KMS-11 (cell line): Measurements from ENCODE around the gene DDB1.

Source experiments
- H2AFZ ChIP-seq: fragments of 200-600 bp; sonication (generic); 2 replicates; pipeline ENCODE4 v1.6.1; 2016; ENCODE audit warnings: antibody characterized with exemption, mixed run types, low read depth
- H3K27ac ChIP-seq: fragments of 200-600 bp; sonication (generic); 2 replicates; pipeline ENCODE4 v1.6.1; 2016; ENCODE audit warnings: mild to moderate bottlenecking, mixed run types
- H3K27me3 ChIP-seq: fragments of 200-600 bp; sonication (generic); 2 replicates; pipeline ENCODE4 v1.6.1; 2017; ENCODE audit warnings: mild to moderate bottlenecking, low read depth, mixed run types, moderate library complexity; ENCODE audit not compliant: insufficient read depth
- H3K36me3 ChIP-seq: fragments of 200-600 bp; sonication (generic); 2 replicates; pipeline ENCODE4 v1.6.1; 2017; ENCODE audit warnings: mild to moderate bottlenecking, mixed run types; ENCODE audit not compliant: insufficient read depth
- H3K4me1 ChIP-seq: fragments of 200-600 bp; sonication (generic); 2 replicates; pipeline ENCODE4 v1.6.1; 2016; ENCODE audit warnings: mild to moderate bottlenecking, low read depth, mixed run types; ENCODE audit not compliant: poor library complexity, severe bottlenecking
- H3K4me2 ChIP-seq: fragments of 200-600 bp; sonication (generic); 2 replicates; pipeline ENCODE4 v1.7.0; 2016; ENCODE audit warnings: mild to moderate bottlenecking, mixed run types
- H3K4me3 ChIP-seq: fragments of 200-600 bp; sonication (generic); IDR thresholded peaks from 2 replicates; pipeline ENCODE4 v1.6.1; 2017; ENCODE audit warnings: low read depth, low read length, mixed read lengths; ENCODE audit not compliant: insufficient read depth
- H3K79me2 ChIP-seq: fragments of 200-600 bp; sonication (generic); 2 replicates; pipeline ENCODE4 v1.6.1; 2016; ENCODE audit warnings: low read depth, mixed run types; ENCODE audit not compliant: insufficient read depth
- H3K9ac ChIP-seq: fragments of 200-600 bp; sonication (generic); 2 replicates; pipeline ENCODE4 v1.6.1; 2016; ENCODE audit warnings: mild to moderate bottlenecking, mixed run types
- H4K20me1 ChIP-seq: fragments of 200-600 bp; sonication (generic); 2 replicates; pipeline ENCODE4 v1.6.1; 2016; ENCODE audit warnings: mild to moderate bottlenecking, mixed run types; ENCODE audit not compliant: insufficient read depth
- TF ChIP-seq, protein P1 (sequence below): fragments of 200-600 bp; sonication (generic); conservative IDR thresholded peaks from 2 replicates; pipeline ENCODE4 v1.6.1; 2017; ENCODE audit warnings: low read depth, mild to moderate bottlenecking, antibody characterized with exemption, low read length, moderate library complexity, mixed read lengths

DDB1 gene

DNA sequence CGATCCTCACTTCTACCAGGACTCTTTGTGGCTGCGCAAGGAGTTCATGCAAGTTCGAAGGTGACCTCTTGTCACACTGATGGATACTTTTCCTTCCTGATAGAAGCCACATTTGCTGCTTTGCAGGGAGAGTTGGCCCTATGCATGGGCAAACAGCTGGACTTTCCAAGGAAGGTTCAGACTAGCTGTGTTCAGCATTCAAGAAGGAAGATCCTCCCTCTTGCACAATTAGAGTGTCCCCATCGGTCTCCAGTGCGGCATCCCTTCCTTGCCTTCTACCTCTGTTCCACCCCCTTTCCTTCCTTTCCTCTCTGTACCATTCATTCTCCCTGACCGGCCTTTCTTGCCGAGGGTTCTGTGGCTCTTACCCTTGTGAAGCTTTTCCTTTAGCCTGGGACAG lies 35.7 kb upstream of the DDB1 start:
- H3K36me3 ChIP-seq: peaks cover 21% of the 10 kb centered on the region; the same call in 1 of the 2 replicates
- H3K27me3 ChIP-seq: no peaks in the 10 kb centered on the region
- TF ChIP-seq, protein P1, sequence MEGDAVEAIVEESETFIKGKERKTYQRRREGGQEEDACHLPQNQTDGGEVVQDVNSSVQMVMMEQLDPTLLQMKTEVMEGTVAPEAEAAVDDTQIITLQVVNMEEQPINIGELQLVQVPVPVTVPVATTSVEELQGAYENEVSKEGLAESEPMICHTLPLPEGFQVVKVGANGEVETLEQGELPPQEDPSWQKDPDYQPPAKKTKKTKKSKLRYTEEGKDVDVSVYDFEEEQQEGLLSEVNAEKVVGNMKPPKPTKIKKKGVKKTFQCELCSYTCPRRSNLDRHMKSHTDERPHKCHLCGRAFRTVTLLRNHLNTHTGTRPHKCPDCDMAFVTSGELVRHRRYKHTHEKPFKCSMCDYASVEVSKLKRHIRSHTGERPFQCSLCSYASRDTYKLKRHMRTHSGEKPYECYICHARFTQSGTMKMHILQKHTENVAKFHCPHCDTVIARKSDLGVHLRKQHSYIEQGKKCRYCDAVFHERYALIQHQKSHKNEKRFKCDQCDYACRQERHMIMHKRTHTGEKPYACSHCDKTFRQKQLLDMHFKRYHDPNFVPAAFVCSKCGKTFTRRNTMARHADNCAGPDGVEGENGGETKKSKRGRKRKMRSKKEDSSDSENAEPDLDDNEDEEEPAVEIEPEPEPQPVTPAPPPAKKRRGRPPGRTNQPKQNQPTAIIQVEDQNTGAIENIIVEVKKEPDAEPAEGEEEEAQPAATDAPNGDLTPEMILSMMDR: no peak
- H2AFZ ChIP-seq: no peak overlapping the region
- H3K27ac ChIP-seq: peak overlapping the region; percentile 99
- H3K4me3 ChIP-seq: no peak overlapping the region
- no peaks in the 10 kb centered on the region for H4K20me1 ChIP-seq
- peaks cover 81% of the 10 kb centered on the region for H3K4me1 ChIP-seq
- H3K4me2 ChIP-seq: peak overlapping the region; percentile 72
- H3K9ac ChIP-seq: peak overlapping the region; percentile 83
- H3K79me2 ChIP-seq: peaks cover 12% of the 10 kb centered on the region; the same call in 1 of the 2 replicates

DNA sequence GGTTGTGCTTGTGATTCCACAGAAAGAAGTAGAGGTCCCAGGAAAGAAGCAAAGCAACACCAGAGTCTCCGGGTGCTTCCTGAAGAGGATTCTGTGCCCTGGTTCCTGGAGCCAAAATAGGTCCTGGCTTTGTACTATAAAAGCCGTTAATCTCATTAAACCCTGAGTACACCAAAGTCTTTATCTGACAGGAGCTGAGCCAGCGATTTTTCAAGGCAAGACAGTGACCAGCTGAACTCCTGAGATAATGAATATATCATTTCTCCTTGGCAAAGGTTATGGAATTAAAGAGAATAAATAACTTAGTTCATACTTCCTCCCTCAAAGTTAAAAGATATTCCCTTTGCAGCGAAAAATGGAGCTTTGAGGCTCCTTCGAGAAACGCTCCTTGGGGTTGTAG lies 34.5 kb upstream of the DDB1 start:
- peaks cover 21% of the 10 kb centered on the region; the same call in 1 of the 2 replicates for H3K36me3 ChIP-seq
- TF ChIP-seq, protein P1: no peak
- peaks cover 25% of the 10 kb centered on the region for H3K79me2 ChIP-seq

DNA sequence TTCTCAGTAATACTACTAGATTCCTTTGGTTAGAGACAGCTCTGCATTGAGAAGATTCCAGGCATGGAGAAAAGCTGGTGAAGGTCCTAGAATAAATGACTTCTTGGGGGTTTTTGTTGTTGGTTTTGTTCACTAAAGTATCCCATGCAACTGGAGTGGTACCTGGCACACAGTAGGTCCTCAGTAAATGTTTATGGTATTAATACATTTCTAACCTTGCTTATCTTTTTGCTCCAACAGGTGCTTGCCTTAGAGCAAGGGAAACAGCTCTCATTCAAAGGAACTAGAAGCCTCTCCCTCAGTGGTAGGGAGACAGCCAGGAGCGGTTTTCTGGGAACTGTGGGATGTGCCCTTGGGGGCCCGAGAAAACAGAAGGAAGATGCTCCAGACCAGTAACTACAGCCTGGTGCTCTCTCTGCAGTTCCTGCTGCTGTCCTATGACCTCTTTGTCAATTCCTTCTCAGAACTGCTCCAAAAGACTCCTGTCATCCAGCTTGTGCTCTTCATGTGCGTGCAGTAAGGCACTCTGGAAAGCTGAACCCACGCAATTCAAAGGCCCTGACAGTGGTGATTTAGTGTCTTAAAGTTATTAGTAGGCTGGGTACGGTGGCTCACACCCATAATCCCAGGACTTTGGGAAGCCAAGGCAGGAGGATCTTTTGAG lies 31.2 kb upstream of the DDB1 start:
- H3K4me1 ChIP-seq: peaks cover 74% of the 10 kb centered on the region
- peak overlapping the region; percentile 13; the same call in 1 of the 2 replicates for H3K27ac ChIP-seq
- H3K79me2 ChIP-seq: peaks cover 50% of the 10 kb centered on the region
- H3K4me2 ChIP-seq: no peak overlapping the region
- peaks cover 21% of the 10 kb centered on the region; the same call in 1 of the 2 replicates for H3K36me3 ChIP-seq
- no peaks in the 10 kb centered on the region for H3K27me3 ChIP-seq
- no peak overlapping the region for H3K9ac ChIP-seq
- no peak overlapping the region for H2AFZ ChIP-seq
- H3K4me3 ChIP-seq: no peak overlapping the region
- TF ChIP-seq, protein P1: no peak
- H4K20me1 ChIP-seq: no peaks in the 10 kb centered on the region

More for the DNA sequence above, 34.5 kb upstream of the DDB1 start:
- Histone ChIP-seq H3K4me2 (peak overlapping the region; percentile 72; the same call in 1 of the 2 replicates), H3K4me1 (peaks cover 88% of the 10 kb centered on the region), H3K4me3 (no peak overlapping the region), H4K20me1 (no peaks in the 10 kb centered on the region), H3K27ac (peak overlapping the region; percentile 99), H3K27me3 (no peaks in the 10 kb centered on the region), H3K9ac (no peak overlapping the region), H2AFZ (no peak overlapping the region)

DNA sequence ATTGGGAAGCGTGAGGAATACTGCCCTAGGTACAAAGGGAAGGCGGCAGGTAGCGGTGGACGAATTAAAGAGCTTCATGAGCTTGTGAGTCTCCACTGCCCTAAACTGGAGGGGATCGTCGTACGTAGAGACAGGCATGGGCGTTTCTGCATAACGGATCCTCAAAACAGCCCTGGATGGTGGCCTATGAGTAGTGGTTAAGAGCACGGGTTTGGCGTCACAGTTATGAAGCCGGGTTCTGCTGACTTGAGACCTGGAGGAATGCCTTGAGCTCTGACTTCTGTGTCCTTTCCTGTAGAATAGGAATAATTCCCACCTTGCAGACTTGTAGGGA lies 29.6 kb upstream of the DDB1 start:
- H3K4me3 ChIP-seq: peak overlapping the region; percentile 11
- peaks cover 50% of the 10 kb centered on the region for H3K79me2 ChIP-seq
- H3K9ac ChIP-seq: peak overlapping the region; percentile 96
- peak overlapping the region; percentile 94 for H3K27ac ChIP-seq
- H3K4me2 ChIP-seq: peak overlapping the region; percentile 69
- H3K36me3 ChIP-seq: peaks cover 15% of the 10 kb centered on the region; the same call in 1 of the 2 replicates
- TF ChIP-seq, protein P1: no peak
- H3K4me1 ChIP-seq: peaks cover 60% of the 10 kb centered on the region
- H2AFZ ChIP-seq: peak overlapping the region; percentile 64
- no peaks in the 10 kb centered on the region for H4K20me1 ChIP-seq
- H3K27me3 ChIP-seq: no peaks in the 10 kb centered on the region
